Measurements from ENCODE around the gene DAZAP1. TPM values are rescaled to one million over a fixed set of nuclear protein-coding genes. Genes with fewer than 3 reads are reported as not detected.
A peak's percentile ranks its signal among the peaks of the same experiment; 100 is the strongest.

Gene DAZAP1
- polyA plus RNA-seq, 1 of the 3 experiments (the other 2 are of a cell fraction) = 54.3 TPM

DNA sequence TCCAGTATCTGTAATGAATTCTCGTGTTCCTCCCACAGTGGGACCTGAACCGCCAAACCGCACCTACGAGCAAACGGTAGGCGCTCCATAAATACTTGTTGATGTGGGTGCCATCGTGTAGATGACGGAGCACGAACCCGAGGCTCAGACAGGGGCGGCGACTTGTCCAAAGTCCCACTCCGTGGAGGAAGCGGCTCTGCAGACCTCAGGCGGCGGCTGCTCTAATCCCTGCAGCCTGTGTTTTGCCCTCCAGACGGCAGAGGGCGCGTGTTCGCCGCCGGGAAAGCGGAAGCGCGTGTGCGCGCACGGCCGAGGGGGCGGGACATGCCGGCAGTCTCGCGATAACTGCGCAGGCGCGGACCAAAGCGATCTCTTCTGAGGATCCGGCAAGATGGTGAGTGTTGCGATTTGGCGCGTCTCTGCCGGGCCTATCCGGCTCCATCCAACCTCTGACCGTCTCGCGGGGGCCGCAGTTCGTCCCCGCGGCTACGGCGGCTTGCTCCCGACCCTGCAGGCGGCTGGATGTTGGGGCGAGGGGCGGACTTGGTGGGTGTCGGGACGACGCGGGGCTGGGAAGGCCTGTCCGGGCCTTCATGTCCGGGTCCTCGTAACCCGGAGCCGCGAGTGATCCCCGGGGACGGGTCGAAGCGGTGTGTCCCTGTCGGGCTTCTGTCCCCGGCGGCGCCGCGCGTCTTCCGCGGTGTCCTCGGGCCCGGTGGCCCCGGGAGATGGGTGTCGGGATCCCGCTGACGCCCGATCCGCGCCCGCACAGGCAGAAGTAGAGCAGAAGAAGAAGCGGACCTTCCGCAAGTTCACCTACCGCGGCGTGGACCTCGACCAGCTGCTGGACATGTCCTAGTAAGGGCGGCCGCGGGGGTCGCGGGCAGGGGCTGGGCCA lies 30.9 kb downstream of the DAZAP1 start, which contains the start of gene RPS15:
TSS of gene RPS15 (plus strand) at position 362 of the 898 bp plus-strand sequence. CDS start at position 392, 30 bp downstream.
- peaks cover 3 to 17% of the 10 kb centered on the region in 2 experiments; a peak in 3 of 4 replicates for H3K4me1 ChIP-seq (ENCODE audit: control insufficient read depth in 1 of 2, insufficient read depth in 2 of 2, low read depth in 1 of 2, low read length in 1 of 2)
- DNase-seq = peak; percentile 96
- H3K4me2 ChIP-seq = peak within 1 kb of the TSS; percentile 97
- no peaks in the 10 kb centered on the region for H3K9me2 ChIP-seq
- H3K79me2 ChIP-seq (ENCODE audit: insufficient read depth) = peaks cover 43% of the 10 kb centered on the region
- peaks cover 56% of the 10 kb centered on the region for H3F3A ChIP-seq (replicated peaks; ENCODE audit: insufficient read depth)
- H2AFZ ChIP-seq (ENCODE audit: low read depth) = peak within 1 kb of the TSS; percentile 79; the same call in 1 of the 2 replicates
- no peaks in the 10 kb centered on the region for H3K27me3 ChIP-seq (ENCODE audit: insufficient read depth)
- CTCF ChIA-PET = interaction anchor here (0.7 to 2.0 kb wide), 6 partner anchors 9 to 122 kb away, joined by 3 to 9 read pairs (median 4); no protein-coding TSS in a partner anchor
- peaks cover 50% of the 10 kb centered on the region for H4K20me1 ChIP-seq (ENCODE audit: insufficient read depth)
- H3K27ac ChIP-seq (ENCODE audit: low read depth in 2 of 2, low read length in 1 of 2) = peak within 1 kb of the TSS; percentile 81 to 82
- 6% methylated on average over 27 of the region's 100 CpGs for WGBS (ENCODE audit: low lambda C conversion rate)
- peaks cover 35 to 51% of the 10 kb centered on the region in 2 experiments for H3K36me3 ChIP-seq (replicated peaks in 1 of 2; ENCODE audit: control insufficient read depth in 1 of 2, insufficient read depth in 2 of 2, low read length in 1 of 2)
- no peaks in the 10 kb centered on the region for H3K9me3 ChIP-seq
- H3K4me3 ChIP-seq (ENCODE audit: low read depth in 2 of 2, low read length in 1 of 2) = peak within 1 kb of the TSS; percentile 80 to 81
- POLR2A ChIA-PET = interaction anchor here (1.1 kb wide), 1 partner anchor 169 kb away, joined by 3 read pairs; the partner anchor contains the start of gene CIRBP
- peak within 1 kb of the TSS; percentile 96 for H3K9ac ChIP-seq
- TF ChIP-seq, protein P1, sequence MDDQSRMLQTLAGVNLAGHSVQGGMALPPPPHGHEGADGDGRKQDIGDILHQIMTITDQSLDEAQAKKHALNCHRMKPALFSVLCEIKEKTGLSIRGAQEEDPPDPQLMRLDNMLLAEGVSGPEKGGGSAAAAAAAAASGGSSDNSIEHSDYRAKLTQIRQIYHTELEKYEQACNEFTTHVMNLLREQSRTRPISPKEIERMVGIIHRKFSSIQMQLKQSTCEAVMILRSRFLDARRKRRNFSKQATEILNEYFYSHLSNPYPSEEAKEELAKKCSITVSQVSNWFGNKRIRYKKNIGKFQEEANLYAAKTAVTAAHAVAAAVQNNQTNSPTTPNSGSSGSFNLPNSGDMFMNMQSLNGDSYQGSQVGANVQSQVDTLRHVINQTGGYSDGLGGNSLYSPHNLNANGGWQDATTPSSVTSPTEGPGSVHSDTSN (IDR thresholded peaks at IDR 0.05) = peak; percentile 37; the same call in 1 of the 2 replicates
- peak; percentile 5; the same call in 1 of the 2 replicates for TF ChIP-seq SMC3 (IDR thresholded peaks at IDR 0.05; ENCODE audit: low read depth, low read length)
- 0 out of 4 replicates have a peak, but pooled peaks of 1 of the 2 experiments have one; percentile 30 for TF ChIP-seq EP300 (IDR thresholded peaks at IDR 0.05; ENCODE audit: borderline replicate concordance in 1 of 2, low read depth in 1 of 2, low read length in 1 of 2)
- peak; percentile 91 for TF ChIP-seq ELF1 (IDR thresholded peaks at IDR 0.05)
- TF ChIP-seq YY1 (IDR thresholded peaks at IDR 0.05; ENCODE audit: low read depth) = peak; percentile 87
- no peak for TF ChIP-seq RAD21 (IDR thresholded peaks at IDR 0.05; ENCODE audit: low read length)
- TF ChIP-seq FOSL2 (IDR thresholded peaks at IDR 0.05; ENCODE audit: borderline replicate concordance, low read depth) = no peak
- no peak for TF ChIP-seq EZH2phosphoT487 (IDR thresholded peaks at IDR 0.05; ENCODE audit: borderline replicate concordance, low read depth)
- TF ChIP-seq TEAD4 (IDR thresholded peaks at IDR 0.05; ENCODE audit: borderline replicate concordance, insufficient read depth) = 0 out of 2 replicates have a peak, but pooled peaks have one; percentile 32
- no peak for TF ChIP-seq RXRA (IDR thresholded peaks at IDR 0.05; ENCODE audit: borderline replicate concordance, low read depth)
- peak; percentile 82 for TF ChIP-seq MXI1 (IDR thresholded peaks at IDR 0.05; ENCODE audit: low read depth, low read length)
- TF ChIP-seq RCOR1 (IDR thresholded peaks at IDR 0.05; ENCODE audit: low read length) = peak; percentile 69
- TF ChIP-seq SIN3A (IDR thresholded peaks at IDR 0.05; ENCODE audit: borderline replicate concordance, low read depth, low read length) = peak; percentile 91; the same call in 1 of the 2 replicates
- TF ChIP-seq, protein P2, sequence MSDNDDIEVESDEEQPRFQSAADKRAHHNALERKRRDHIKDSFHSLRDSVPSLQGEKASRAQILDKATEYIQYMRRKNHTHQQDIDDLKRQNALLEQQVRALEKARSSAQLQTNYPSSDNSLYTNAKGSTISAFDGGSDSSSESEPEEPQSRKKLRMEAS (IDR thresholded peaks at IDR 0.05; ENCODE audit: low read depth) = peak; percentile 89
- TF ChIP-seq MEF2A (IDR thresholded peaks at IDR 0.05; ENCODE audit: borderline replicate concordance, low read depth) = no peak; the same call in 1 of the 2 replicates
- TF ChIP-seq FOXM1 (IDR thresholded peaks at IDR 0.05; ENCODE audit: low read depth) = no peak
- TF ChIP-seq, protein P3, sequence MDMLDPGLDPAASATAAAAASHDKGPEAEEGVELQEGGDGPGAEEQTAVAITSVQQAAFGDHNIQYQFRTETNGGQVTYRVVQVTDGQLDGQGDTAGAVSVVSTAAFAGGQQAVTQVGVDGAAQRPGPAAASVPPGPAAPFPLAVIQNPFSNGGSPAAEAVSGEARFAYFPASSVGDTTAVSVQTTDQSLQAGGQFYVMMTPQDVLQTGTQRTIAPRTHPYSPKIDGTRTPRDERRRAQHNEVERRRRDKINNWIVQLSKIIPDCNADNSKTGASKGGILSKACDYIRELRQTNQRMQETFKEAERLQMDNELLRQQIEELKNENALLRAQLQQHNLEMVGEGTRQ (IDR thresholded peaks at IDR 0.05; ENCODE audit: borderline replicate concordance, low read depth, low read length) = peak; percentile 50; the same call in 1 of the 2 replicates
- TF ChIP-seq, protein P4, sequence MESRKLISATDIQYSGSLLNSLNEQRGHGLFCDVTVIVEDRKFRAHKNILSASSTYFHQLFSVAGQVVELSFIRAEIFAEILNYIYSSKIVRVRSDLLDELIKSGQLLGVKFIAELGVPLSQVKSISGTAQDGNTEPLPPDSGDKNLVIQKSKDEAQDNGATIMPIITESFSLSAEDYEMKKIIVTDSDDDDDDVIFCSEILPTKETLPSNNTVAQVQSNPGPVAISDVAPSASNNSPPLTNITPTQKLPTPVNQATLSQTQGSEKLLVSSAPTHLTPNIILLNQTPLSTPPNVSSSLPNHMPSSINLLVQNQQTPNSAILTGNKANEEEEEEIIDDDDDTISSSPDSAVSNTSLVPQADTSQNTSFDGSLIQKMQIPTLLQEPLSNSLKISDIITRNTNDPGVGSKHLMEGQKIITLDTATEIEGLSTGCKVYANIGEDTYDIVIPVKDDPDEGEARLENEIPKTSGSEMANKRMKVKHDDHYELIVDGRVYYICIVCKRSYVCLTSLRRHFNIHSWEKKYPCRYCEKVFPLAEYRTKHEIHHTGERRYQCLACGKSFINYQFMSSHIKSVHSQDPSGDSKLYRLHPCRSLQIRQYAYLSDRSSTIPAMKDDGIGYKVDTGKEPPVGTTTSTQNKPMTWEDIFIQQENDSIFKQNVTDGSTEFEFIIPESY (IDR thresholded peaks at IDR 0.05; ENCODE audit: borderline replicate concordance, low read depth) = peak; percentile 99
- TF ChIP-seq, protein P5, sequence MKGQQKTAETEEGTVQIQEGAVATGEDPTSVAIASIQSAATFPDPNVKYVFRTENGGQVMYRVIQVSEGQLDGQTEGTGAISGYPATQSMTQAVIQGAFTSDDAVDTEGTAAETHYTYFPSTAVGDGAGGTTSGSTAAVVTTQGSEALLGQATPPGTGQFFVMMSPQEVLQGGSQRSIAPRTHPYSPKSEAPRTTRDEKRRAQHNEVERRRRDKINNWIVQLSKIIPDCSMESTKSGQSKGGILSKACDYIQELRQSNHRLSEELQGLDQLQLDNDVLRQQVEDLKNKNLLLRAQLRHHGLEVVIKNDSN (IDR thresholded peaks at IDR 0.05; ENCODE audit: borderline replicate concordance, low read depth) = peak; percentile 50
- TF ChIP-seq NRF1 (IDR thresholded peaks at IDR 0.05; ENCODE audit: low read depth, low read length) = peak; percentile 50; the same call in 1 of the 2 replicates
- no peak for TF ChIP-seq RFX5 (IDR thresholded peaks at IDR 0.05; ENCODE audit: low read length)
- TF ChIP-seq NFIC (IDR thresholded peaks at IDR 0.05; ENCODE audit: borderline replicate concordance) = no peak; the same call in 1 of the 2 replicates
- peak; percentile 85 for TF ChIP-seq FOXJ3 (CRISPR knock-in tag; IDR thresholded peaks at IDR 0.05)
- TF ChIP-seq POLR2AphosphoS5 (IDR thresholded peaks at IDR 0.05; ENCODE audit: low read depth, low read length) = peak; percentile 99
- TF ChIP-seq GATA2 (CRISPR knock-in tag; IDR thresholded peaks at IDR 0.05) = no peak
- TF ChIP-seq TAF1 (IDR thresholded peaks at IDR 0.05; ENCODE audit: borderline replicate concordance, low read depth, low read length) = peak; percentile 99
- peak; percentile 91 for TF ChIP-seq GABPA (IDR thresholded peaks at IDR 0.05; ENCODE audit: low read depth)
- no peak for TF ChIP-seq TCF12 (IDR thresholded peaks at IDR 0.05)

Measured in SK-N-SH (cell line).